ENCODE results near the gene PLXNB3.

Gene PLXNB3

GRCh38 chrX:153733651-153734240 is 30.3 kb upstream of the PLXNB3 start:
- TF ChIP-seq CTCF (conservative IDR thresholded peaks at IDR 0.05; ENCODE audit: low read depth, low read length): no peak
- H3K4me3 ChIP-seq (ENCODE audit: low read length): no peak overlapping the region
- DNase-seq (ENCODE audit: low read depth): no peak

GRCh38 chrX:153734871-153735270 is 29.2 kb upstream of the PLXNB3 start:
- H3K4me3 ChIP-seq (ENCODE audit: low read length): no peak overlapping the region
- DNase-seq (ENCODE audit: low read depth): no peak
- TF ChIP-seq CTCF (conservative IDR thresholded peaks at IDR 0.05; ENCODE audit: low read depth, low read length): no peak

- TF ChIP-seq CTCF (conservative IDR thresholded peaks at IDR 0.05; ENCODE audit: low read depth, low read length): no peak
- no peak for DNase-seq (ENCODE audit: low read depth)
- no peak overlapping the region for H3K4me3 ChIP-seq (ENCODE audit: low read length)
These were observed 28.8 kb upstream of the PLXNB3 start for GRCh38 chrX:153735274-153735673.

- no peak for DNase-seq (ENCODE audit: low read depth)
- H3K4me3 ChIP-seq (ENCODE audit: low read length): no peak overlapping the region
- TF ChIP-seq CTCF (conservative IDR thresholded peaks at IDR 0.05; ENCODE audit: low read depth, low read length): no peak
These were observed 27.8 kb upstream of the PLXNB3 start for GRCh38 chrX:153736071-153736820.

- TF ChIP-seq CTCF (conservative IDR thresholded peaks at IDR 0.05; ENCODE audit: low read depth, low read length): no peak
- no peak for DNase-seq (ENCODE audit: low read depth)
- no peak overlapping the region for H3K4me3 ChIP-seq (ENCODE audit: low read length)
These were observed 27.1 kb upstream of the PLXNB3 start for GRCh38 chrX:153736871-153737441.

- no peak for TF ChIP-seq CTCF (conservative IDR thresholded peaks at IDR 0.05; ENCODE audit: low read depth, low read length)
- no peak for DNase-seq (ENCODE audit: low read depth)
- no peak overlapping the region for H3K4me3 ChIP-seq (ENCODE audit: low read length)
These were observed 25.9 kb upstream of the PLXNB3 start for GRCh38 chrX:153738056-153738605.

All from retinal pigment epithelial cell (primary cell).